EH (cell line): ENCODE results near the gene MYBPC1.
A peak's percentile ranks its signal among the peaks of the same experiment; 100 is the strongest.

Experiments used
- DNase-seq: peaks from one replicate; pipeline ENCODE4 v3.0.0-alpha.2; 2015; ENCODE audit warnings: low read depth

Gene MYBPC1

GRCh38 chr12:101694986-101695385, 100.2 kb downstream of the MYBPC1 start:
- no peak for DNase-seq

- no peak for DNase-seq
Measured at GRCh38 chr12:101695706-101696105, 100.9 kb downstream of the MYBPC1 start.

GRCh38 chr12:101696251-101697196, 101.8 kb downstream of the MYBPC1 start:
- DNase-seq = no peak

- peak; percentile 58 for DNase-seq
Measured at GRCh38 chr12:101697197-101697929, 102.6 kb downstream of the MYBPC1 start, which contains the start of gene CHPT1. Gene CHPT1 (plus strand): TSS chr12:101697640. CDS start chr12:101697862, 222 bp downstream.

GRCh38 chr12:101697930-101698799, 103.4 kb downstream of the MYBPC1 start:
- peak; percentile 34 for DNase-seq

- DNase-seq = peak; percentile 27
Measured at GRCh38 chr12:101698800-101699347, 104.1 kb downstream of the MYBPC1 start.

- no peak for DNase-seq
Measured at GRCh38 chr12:101700299-101700820, 105.6 kb downstream of the MYBPC1 start.

- DNase-seq = no peak
Measured at GRCh38 chr12:101703487-101703886, 108.7 kb downstream of the MYBPC1 start.

GRCh38 chr12:101706403-101706802, 111.6 kb downstream of the MYBPC1 start:
- no peak for DNase-seq

- no peak for DNase-seq
Measured at GRCh38 chr12:101707131-101707782, 112.5 kb downstream of the MYBPC1 start.

- no peak for DNase-seq
Measured at GRCh38 chr12:101710288-101710687, 115.5 kb downstream of the MYBPC1 start.

- no peak for DNase-seq
Measured at GRCh38 chr12:101713059-101713682, 118.4 kb downstream of the MYBPC1 start.

GRCh38 chr12:101713930-101714329, 119.2 kb downstream of the MYBPC1 start:
- DNase-seq = no peak

GRCh38 chr12:101714877-101715444, 120.2 kb downstream of the MYBPC1 start:
- no peak for DNase-seq

- peak; percentile 19 for DNase-seq
Measured at GRCh38 chr12:101719566-101719965, 124.8 kb downstream of the MYBPC1 start.

- no peak for DNase-seq
Measured at GRCh38 chr12:101720118-101720517, 125.3 kb downstream of the MYBPC1 start.

- DNase-seq = no peak
Measured at GRCh38 chr12:101722392-101722791, 127.6 kb downstream of the MYBPC1 start.

GRCh38 chr12:101727098-101727497, 132.3 kb downstream of the MYBPC1 start:
- DNase-seq = peak; percentile 4

GRCh38 chr12:101729842-101730241, 135.1 kb downstream of the MYBPC1 start:
- DNase-seq = no peak

- DNase-seq = no peak
Measured at GRCh38 chr12:101732318-101732717, 137.5 kb downstream of the MYBPC1 start.
